ENCODE data around the gene CCDC85B.
A peak's percentile ranks its signal among the peaks of the same experiment; 100 is the strongest.

The CCDC85B gene

GRCh38 chr11:65869643-65870306 lies 20.7 kb upstream of the CCDC85B start:
- no peak for DNase-seq (ENCODE audit: low read depth, low spot score)

- DNase-seq (ENCODE audit: low read depth, low spot score) = no peak
These were observed 20.2 kb upstream of the CCDC85B start for GRCh38 chr11:65870307-65870658.

GRCh38 chr11:65870706-65871681 lies 19.5 kb upstream of the CCDC85B start:
- no peak for DNase-seq (ENCODE audit: low read depth, low spot score)

GRCh38 chr11:65871811-65872548 lies 18.5 kb upstream of the CCDC85B start:
- no peak for DNase-seq (ENCODE audit: low read depth, low spot score)

GRCh38 chr11:65872586-65873317 lies 17.7 kb upstream of the CCDC85B start, which contains the start of gene EFEMP2:
EFEMP2 (minus strand) TSS chr11:65872800; CDS start chr11:65872354, 446 bp downstream.
- no peak for DNase-seq (ENCODE audit: low read depth, low spot score)

GRCh38 chr11:65873318-65874156 lies 16.9 kb upstream of the CCDC85B start:
- DNase-seq (ENCODE audit: low read depth, low spot score) = peak; percentile 69

GRCh38 chr11:65879617-65880016 lies 10.9 kb upstream of the CCDC85B start, which contains the start of gene CTSW:
CTSW (plus strand) TSS chr11:65879837; CDS start chr11:65879855, 18 bp downstream.
- DNase-seq (ENCODE audit: low read depth, low spot score) = no peak

GRCh38 chr11:65880027-65880426 lies 10.4 kb upstream of the CCDC85B start:
- no peak for DNase-seq (ENCODE audit: low read depth, low spot score)

GRCh38 chr11:65880844-65881421 lies 9.5 kb upstream of the CCDC85B start:
- DNase-seq (ENCODE audit: low read depth, low spot score) = no peak

GRCh38 chr11:65882120-65883057 lies 8.1 kb upstream of the CCDC85B start:
- no peak for DNase-seq (ENCODE audit: low read depth, low spot score)

GRCh38 chr11:65883058-65883761 lies 7.3 kb upstream of the CCDC85B start:
- no peak for DNase-seq (ENCODE audit: low read depth, low spot score)

- no peak for DNase-seq (ENCODE audit: low read depth, low spot score)
These were observed 6.4 kb upstream of the CCDC85B start for GRCh38 chr11:65883786-65884715.

- DNase-seq (ENCODE audit: low read depth, low spot score) = no peak
These were observed 5.8 kb upstream of the CCDC85B start for GRCh38 chr11:65884716-65885092.

GRCh38 chr11:65885231-65885630 lies 5.2 kb upstream of the CCDC85B start:
- DNase-seq (ENCODE audit: low read depth, low spot score) = no peak

- no peak for DNase-seq (ENCODE audit: low read depth, low spot score)
These were observed 4.5 kb upstream of the CCDC85B start for GRCh38 chr11:65885808-65886536.
